COLO668 (cell line): ENCODE results near the gene TRIM43.
"Not testable (repeated sequence)": the region's sequence is repeated elsewhere in the genome, so short reads cannot be mapped to it uniquely, and the experiment has no call there.

Source experiments
- DNase-seq: peaks from one replicate; lab custom pipeline; 2025; ENCODE audit not compliant: unreplicated experiment; lab: John Stamatoyannopoulos, UW

TRIM43 gene

DNA sequence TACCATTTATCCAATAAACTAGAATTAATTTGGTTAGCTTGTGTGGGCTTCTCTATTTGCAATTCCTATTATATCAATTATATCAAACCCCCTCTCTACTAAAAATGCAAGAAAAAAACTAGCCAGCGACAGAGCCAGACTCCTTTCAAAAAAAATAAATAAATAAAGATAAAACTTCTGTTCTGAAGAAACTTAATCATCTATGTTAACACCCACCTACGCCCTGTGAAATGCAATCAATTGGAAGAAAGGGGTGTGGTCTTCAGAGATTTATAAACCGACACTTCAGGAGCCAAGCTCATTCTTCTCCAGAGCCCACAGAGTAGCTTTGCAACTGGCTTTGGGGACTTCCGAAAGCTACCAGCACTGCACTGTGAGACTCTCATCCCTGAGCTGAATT, at the start of gene TRIM43:
Gene TRIM43, plus strand, starts transcription at position 301 of the 400 bp plus-strand sequence. CDS start 2,023 bp downstream, outside the sequence.
- DNase-seq = not testable (repeated sequence)

DNA sequence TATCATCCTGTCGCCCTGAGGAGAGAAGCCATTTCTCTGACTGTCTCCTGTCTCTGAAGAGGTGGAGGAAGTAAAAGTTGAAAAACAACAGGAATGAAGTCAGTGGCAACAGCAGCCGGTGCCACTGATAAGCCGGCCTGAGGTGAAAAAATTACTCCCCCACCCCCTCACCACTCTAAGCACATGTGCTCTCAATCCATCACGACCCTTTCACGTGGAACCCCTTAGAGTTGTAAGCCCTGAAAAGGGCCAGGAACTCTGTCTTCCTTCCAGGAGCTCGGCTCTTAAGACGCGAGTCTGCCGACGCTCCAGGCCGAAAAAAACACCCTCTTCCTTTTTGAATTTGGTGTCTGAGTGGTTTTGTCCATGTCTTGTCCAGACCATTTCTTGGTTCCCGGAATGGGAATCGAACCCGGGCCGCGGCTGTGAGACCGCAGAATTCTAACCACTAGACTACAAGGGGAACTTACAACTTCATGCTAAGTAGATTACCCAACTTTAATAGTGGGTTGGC, 40.7 kb upstream of the TRIM43 start:
- DNase-seq = no peak

DNA sequence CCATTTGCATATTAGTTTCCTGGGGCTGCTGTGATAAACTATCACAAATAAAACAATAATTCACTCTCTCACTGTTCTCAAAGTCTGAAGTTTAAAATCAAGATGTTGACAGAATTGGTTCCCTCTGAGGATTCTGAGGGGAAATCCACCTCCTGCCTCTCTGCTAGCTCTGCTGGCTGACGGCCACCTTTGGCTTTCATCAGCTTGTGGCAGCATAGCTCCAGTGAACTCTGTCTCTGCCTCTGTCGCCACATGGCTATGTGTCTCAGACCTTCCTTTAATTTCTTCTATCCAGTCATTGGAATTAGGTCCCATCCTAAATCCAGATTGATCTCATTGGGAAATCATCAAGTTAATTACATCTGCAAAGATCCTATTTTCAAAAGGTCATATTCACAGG, 38.9 kb upstream of the TRIM43 start:
- no peak for DNase-seq

DNA sequence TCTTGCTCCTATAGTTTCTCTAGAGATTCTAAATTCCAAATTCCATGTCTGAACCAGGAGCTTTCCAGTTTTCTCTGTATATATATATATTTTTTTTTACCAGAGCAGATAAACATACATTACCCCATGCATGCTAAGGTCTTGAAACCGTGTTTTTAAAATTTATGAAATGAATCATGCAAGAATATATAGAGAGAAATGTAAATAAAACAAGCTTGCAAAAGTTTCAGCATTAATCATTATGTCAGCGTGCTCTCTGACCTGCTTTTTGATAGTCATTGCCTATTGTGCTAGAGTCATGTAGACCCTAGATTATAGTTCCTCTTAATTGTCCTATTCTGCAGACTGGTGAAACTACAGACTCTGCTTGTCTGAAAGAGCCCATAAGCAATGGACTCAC, 22.6 kb upstream of the TRIM43 start:
- no peak for DNase-seq

DNA sequence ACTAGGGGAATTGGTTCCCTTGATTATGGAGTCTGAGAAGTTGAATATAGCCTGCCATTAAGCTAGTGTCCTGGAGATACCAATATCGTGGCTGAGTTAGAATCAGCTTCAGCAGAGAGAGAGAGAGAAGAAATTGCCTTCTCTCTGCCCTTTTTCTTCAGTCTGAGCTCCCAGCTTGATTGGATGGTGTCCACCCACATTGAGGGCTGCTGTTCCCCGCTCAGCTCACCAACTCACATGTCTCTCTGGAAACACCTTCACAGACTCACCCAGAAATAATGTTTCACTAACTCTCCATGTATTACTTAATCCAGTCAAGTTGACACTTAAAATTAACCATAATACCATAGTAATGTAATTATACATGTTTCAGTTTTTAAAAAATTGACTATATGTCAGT, 17.9 kb upstream of the TRIM43 start:
- no peak for DNase-seq

DNA sequence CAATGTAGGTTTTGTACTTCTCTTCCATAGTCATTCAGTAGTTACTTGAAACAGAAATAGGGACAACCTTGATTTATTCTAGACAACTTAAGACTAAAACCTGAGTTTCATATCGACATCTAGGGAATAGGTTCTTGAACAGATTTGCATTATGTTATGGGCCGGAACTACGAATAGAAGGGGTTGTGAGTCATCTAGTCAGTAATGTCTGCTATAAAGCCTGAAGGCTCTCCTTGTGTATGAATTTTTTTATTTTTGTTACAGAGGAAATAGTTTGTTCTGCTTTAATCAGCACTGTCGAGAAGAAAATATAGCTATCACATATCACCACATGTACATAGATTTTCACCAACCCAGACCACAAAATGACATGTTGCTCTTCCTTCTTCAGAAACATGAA, 17.3 kb upstream of the TRIM43 start:
- no peak for DNase-seq

DNA sequence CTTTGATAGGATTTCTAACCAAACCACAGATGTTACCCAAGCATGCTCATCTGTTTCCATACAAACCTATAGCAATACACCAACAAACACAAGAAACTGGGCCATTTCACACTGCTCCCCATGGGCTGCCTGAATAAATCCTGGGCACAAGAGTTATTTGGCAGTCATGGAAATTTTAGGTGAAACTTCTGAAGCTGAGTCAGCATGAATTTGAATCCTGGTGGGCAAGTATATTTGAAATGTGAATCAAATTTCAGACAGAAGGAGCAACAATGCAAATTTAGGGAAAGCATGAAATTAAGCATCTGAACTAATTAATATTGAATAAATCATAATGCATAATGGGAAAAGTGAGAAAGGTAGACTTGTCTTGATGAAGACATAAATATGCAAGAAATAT, 15.9 kb upstream of the TRIM43 start:
- DNase-seq = no peak

DNA sequence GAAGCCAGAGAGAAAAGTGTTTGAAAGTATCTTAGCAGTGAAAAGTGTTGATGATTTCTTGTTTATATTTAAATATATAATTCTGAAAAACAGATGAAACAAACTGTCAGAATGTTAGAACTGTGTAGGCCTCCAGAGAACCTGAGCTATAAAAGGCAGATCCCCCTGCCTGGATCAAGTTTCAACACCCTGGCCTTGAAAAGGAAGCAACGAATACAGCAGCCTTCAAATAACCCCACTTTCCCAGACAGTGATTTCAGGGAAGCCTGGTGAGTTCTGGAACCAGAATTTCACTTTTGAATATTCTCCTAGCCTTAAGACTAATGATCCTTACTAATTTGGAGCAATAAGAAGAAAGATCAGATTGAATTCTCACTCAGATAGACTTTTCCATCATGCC, 13.3 kb upstream of the TRIM43 start:
- DNase-seq = no peak

DNA sequence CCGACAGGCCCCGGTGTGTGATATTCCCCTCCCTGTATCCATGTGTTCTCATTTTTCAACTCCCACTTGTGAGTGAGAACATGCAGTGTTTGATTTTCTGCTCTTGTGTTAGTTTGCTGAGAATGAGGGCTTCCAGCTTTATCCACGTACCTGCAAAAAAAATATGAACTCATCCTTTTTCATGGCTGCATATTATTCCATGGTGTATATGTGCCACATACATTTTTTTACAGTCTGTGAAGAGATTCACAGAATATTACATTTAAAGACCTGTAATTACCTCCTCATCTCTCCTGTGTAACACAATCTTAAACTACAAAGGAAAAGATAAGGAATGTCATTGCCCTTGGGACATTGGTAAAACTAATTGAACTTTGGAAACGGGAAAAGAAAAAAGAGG, 8.3 kb upstream of the TRIM43 start:
- DNase-seq = not testable (repeated sequence)

DNA sequence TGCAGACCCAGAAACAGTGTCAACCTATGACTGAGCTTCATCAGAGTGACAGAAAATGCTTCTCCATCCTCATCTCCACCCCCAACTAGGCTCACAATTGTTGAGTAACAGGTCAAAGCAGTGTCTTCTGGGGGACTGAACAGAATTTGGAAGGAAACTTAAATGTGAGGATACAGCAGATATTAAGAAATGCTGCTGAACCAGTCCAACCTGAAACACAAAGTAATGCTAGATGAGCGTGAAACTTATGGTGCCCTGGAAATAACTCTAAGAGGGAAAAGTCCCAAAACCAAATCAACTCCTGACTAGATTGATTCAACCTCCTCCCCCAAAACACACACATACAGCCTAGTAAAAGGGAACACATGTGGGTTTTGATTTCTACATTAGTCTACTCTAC, 7.5 kb upstream of the TRIM43 start:
- not testable (repeated sequence) for DNase-seq

DNA sequence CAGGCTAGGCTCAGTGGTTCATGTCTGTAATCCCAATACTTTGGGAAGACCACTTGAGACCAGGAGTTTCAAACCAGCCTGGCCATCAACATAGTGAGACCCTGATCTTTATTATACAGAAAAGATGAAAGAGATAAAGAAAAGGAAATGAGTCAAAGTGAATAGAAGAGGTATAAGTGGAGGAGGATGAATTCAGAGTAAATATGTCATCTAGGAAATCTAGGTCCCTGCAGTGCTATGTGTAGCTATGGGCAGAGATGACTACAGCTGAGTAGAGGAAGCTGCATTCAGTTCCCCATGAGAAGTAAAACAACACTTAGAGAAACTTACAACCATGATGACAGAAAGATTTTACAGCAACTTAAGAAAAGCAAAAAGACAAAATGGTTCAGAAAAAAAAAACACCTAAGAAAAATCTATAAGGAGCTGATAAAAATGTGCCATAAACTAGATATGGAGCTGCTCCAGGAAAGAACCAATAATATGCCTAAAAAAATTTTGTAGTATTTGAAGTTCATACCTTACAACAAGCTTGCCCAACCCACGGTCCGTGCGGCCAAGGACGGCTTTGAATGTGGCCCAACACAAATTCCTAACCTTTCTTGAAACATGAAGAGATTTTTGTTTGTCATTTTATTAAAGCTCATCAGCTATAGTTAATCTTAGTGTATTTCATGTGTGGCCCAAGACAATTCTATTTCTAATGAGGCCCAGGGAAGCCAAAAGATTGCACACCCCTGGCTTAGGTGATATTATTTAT, 1.8 kb upstream of the TRIM43 start:
- DNase-seq = not testable (repeated sequence)

DNA sequence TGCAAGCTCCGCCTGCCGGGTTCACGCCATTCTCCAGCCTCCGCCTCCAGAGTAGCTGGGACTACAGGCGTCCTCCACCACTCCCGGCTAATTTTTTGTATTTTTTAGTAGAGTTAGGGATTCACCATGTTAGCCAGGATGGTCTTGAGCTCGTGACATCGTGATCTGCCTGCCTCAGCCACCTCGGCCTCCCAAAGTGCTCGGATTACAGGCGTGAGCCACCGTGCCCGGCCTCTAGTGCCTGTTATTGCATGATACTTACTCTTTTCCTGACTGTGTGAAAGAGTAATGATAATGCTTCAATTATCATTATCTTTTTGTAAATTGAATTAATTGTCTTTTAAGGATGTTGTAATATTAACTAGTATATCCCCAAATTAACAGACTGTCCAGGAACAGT, 1.2 kb downstream of the TRIM43 start:
- not testable (repeated sequence) for DNase-seq

DNA sequence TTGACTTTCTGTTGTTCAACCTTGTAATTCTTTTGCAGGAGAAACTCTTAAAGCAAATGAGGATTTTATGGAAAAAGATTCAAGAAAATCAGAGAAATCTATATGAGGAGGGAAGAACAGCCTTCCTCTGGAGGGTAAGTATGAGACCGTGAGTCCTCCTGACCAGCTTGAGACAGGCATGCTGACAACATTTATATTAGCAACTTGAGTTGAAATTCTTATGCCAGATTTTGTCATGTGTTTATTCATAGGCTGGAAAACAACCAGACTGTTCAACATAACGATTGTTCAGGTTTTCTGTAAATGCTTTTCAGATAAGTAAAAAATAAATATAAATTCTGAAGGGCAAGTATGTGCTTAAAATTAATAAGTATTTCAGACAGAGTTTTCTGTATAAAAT, 3.2 kb downstream of the TRIM43 start:
- not testable (repeated sequence) for DNase-seq

DNA sequence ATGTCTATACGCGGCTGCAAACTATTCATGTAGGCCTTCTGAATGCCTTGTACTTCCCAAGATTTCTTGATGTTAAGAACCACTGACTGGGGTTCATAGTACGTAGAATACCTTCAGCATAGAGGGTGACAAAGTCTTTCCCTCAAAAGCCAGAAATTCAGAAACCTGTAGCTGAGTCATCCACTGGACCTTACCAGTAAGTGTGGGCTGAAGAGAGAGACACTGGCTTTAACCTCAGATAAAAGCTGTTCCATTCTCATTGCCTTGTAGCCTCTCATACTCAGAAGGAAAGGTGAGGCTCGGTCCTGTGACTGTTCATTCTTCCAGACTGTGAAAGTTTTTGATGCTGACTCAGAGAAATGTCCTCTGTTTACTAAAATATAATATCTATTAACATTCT, 9.5 kb downstream of the TRIM43 start:
- DNase-seq = not testable (repeated sequence)

DNA sequence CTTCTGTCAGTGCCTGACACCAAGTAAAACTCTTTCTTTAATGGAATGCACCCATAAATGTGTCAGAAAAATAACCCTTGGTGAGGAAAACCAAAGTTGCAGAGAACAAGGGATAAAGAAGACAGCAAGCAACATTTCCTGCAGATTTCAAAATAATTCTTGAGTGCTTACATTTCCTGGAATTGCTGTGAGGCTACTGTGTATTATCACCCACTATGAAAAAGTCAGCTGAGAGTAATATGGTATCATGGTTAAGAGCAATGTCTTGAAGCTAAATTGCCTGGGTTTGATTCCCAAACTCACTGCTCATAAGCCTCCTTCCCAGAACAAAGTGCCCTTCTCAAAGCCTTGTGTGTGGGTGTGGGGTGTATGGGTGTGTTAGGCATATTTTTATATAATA, 10.3 kb downstream of the TRIM43 start:
- DNase-seq = not testable (repeated sequence)

DNA sequence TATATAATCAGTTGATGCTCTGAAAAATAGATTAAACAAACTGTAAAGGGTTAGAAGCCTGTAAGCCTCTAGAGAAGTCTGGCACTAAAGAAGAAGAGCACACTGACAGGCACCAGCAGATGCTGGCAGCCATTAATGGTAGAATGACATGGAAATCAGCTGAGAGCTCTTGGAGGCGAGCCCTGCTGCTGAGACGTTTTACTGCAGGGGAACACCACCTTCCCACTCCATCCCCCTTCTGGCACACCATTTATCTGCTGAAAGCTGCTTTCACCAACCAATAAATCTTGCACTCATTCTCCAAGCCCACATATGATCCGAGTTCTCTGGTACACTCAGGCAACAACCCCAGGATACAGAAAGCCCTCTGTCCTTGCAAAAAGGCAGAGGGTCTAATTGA, 16.6 kb downstream of the TRIM43 start:
- DNase-seq = not testable (repeated sequence)

DNA sequence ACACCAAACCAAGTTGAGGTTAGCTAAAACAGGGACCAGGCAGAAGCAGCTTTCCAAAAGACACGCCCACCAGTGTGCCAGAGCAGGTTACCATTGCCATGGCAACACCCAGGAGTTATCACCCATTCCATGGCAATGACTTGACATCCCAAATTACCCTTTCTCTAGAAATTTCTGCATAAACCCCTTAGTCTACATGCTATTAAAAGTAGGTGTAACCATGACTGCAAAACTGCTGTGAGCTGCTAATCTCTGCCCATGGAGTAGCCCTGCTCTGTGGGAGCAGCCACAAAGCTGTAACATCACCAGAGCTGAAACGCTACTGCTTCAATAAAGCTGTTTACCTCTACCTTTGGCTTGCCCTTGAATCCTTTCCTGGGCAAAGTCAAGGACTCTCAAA, 18.0 kb downstream of the TRIM43 start:
- DNase-seq = not testable (repeated sequence)

DNA sequence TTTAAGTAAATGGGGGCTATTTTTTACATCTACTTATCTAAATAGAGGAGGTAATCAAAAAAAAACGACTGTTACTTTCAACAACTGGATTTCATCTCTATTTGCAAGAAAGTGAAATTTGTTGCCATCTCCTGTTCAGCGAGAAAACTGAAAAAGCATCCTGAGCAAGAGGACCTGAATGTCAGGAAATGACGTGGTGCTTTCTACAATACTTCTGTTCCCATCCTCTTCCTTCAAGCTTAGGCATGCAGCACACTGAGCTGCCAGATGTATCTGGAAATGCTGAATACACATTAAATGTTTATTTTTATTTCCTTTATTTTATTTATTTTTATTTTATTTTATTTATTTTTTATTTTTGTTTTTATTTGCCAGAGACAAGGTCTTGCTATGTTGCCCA, 21.2 kb downstream of the TRIM43 start:
- DNase-seq = not testable (repeated sequence)

DNA sequence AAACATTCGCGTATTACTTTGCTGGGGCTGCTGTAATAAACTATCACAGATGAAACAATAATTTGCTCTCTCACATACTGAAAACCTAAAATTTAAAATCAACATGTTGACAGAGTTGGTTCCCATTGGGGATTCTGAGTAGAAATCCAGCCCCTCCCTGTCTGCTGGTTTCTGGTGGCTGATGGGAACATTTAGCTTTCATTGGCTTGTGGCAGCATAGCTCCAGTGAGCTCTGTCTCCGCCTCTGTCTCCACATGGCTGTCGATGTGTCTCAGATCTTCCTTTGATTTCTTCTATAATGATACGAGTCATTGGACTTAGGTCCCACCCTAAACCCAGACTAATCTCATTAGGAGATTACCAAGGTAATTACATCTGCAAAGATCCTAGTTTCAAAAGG, 30.9 kb downstream of the TRIM43 start:
- not testable (repeated sequence) for DNase-seq

DNA sequence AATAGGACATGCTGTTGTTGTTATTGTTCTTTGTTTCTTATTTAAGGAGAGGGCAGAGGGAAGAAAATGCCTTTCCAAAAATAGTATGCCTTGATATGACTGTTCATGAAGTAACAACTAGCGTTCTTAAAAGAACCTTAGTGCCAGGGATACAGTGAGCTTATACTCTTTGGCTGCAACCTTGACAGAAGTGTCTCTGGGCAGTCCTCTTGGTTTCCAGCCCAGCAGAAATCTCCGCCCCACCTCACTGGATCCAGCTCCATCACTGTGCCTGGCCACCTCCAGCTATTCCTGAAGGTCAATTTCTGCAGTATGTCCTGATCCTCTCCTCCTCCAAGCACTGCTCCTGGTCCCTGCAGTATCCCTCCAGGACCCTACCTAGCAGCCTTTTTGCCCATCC, 39.2 kb downstream of the TRIM43 start:
- not testable (repeated sequence) for DNase-seq

DNA sequence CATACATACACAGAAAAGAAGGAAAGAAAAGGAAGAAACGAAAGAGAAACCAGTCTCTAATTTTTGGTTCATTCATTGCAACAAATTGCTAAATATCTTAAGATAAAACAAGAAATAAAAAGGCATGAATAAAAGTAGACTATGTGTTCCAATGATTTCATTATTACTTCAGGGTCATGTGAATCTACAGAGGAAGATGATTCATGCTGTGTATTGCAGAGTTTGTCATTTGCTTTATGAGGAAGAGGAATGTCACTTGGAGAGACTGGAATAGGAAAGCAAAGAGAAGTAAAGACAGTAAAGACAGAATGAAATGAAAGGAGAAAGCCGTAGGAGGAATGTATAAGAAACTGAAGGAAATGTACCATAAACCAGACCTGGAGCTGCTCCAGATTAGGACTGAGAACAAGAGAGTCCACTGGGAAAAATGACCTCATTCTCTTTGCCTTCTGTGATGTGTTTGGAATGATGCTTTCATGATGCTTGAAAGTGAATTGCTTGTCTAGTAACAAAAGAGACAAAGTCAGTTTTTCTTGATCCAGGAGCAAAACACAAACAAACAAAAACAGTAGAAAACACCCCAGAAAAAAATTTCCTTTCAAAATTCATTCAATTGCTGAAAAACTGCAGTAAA, 41.9 kb downstream of the TRIM43 start:
- not testable (repeated sequence) for DNase-seq

DNA sequence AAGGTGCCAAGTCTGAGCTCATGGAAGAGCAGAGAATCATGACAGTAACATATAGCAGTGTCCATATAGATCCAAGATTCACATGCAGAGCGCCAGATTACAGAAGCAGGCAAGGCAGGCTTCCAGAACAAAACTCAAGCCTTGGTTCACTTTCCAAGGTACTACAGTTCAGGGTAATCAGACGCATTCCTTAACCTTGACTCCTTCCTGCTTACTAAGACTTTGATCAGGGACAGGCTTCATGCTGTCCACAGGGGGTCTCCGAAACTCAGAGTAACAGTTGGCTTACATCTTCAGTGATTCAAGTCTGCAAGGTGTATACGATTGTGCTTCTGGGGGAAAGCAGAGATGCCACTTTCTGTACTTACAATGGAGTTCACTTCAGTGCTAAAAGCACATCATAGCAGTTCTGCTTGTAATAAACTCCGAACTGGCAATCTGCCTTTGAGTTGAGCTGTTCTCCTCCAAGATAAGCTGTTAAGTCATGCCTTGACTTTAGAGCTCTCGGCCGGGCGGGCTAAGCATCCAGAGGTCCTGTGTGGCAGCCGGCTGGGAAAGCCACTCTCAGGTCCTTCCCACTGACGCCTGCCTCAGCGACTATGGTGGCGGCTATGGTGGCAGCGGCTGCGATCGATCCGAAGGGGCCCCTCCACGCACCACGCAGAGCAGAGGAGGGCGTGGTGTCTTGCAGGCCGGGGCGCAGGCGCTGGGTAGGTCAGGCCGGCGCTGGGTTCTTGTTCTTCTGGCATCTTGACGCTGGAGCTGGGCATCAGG, 48.9 kb downstream of the TRIM43 start:
- not testable (repeated sequence) for DNase-seq
